GM12878 (cell line): ENCODE data around the gene OGFR.
A peak's percentile ranks its signal among the peaks of the same experiment; 100 is the strongest.

Experiments
- ASH2L ChIP-seq: fragments of 300-600, 200-600 bp; sonication (generic); IDR thresholded peaks from 2 replicates; pipeline ENCODE4 v1.6.1; 2017; ENCODE audit warnings: low read depth, mild to moderate bottlenecking, borderline replicate concordance
- CEBPB ChIP-seq, 2 experiments: fragments of 150-350 bp in 1 of 2; IDR thresholded peaks; 2 replicates each; pipeline ENCODE4 v1.6.1; 2012 to 2014; ENCODE audit warnings: low read depth in 2 of 2, low read length in 2 of 2, borderline replicate concordance in 1 of 2, inconsistent platforms in 1 of 2
- CTCF ChIP-seq, 3 experiments: IDR thresholded peaks in 2 of 3; conservative IDR thresholded peaks in 1 of 3; 2 replicates each; pipeline ENCODE4 v1.5.1; 2011; ENCODE audit warnings: low read depth in 3 of 3, low read length in 3 of 3, mild to moderate bottlenecking in 3 of 3, control low read depth in 2 of 3, moderate library complexity in 2 of 3, inconsistent platforms in 1 of 3, mixed read lengths in 1 of 3; ENCODE audit not compliant: control insufficient read depth in 2 of 3, insufficient read depth in 1 of 3; ENCODE audit errors: extremely low read depth in 1 of 3
- EP300 ChIP-seq, 2 experiments: fragments of 150-350 bp in 1 of 2; IDR thresholded peaks; 2 replicates each; pipeline ENCODE4 v1.6.1; 2011 to 2012; ENCODE audit warnings: low read depth in 2 of 2, low read length in 2 of 2, borderline replicate concordance in 1 of 2, improper control_type of control experiment in 1 of 2, inconsistent platforms in 1 of 2; ENCODE audit not compliant: control insufficient read depth in 1 of 2
- FOS ChIP-seq: IDR thresholded peaks from 3 replicates; pipeline ENCODE4 v1.6.1; 2011; ENCODE audit warnings: borderline replicate concordance; ENCODE audit not compliant: insufficient read length; ENCODE audit errors: extremely low read depth
- FOXM1 ChIP-seq: IDR thresholded peaks from 2 replicates; pipeline ENCODE4 v1.6.1; 2012; ENCODE audit warnings: low read depth, mild to moderate bottlenecking, inconsistent platforms, low read length, moderate library complexity
- PKNOX1 ChIP-seq: fragments of 450-650 bp; IDR thresholded peaks from 2 replicates; pipeline ENCODE4 v1.6.1; 2016; ENCODE audit warnings: mild to moderate bottlenecking
- RAD21 ChIP-seq: IDR thresholded peaks from 2 replicates; pipeline ENCODE4 v1.6.1; 2011; ENCODE audit warnings: mild to moderate bottlenecking, low read depth, low read length, moderate library complexity; ENCODE audit not compliant: insufficient read depth
- REST ChIP-seq: IDR thresholded peaks from 2 replicates; pipeline ENCODE4 v1.6.1; 2012; ENCODE audit warnings: mild to moderate bottlenecking, low read depth, low read length
- RFX5 ChIP-seq: IDR thresholded peaks from 2 replicates; pipeline ENCODE4 v1.6.1; 2011; ENCODE audit warnings: low read depth, low read length, improper control_type of control experiment
- SPI1 ChIP-seq: IDR thresholded peaks from 2 replicates; pipeline ENCODE4 v1.6.1; 2011; ENCODE audit warnings: low read depth, mild to moderate bottlenecking, low read length, moderate library complexity, borderline replicate concordance; ENCODE audit not compliant: insufficient read depth
- TARDBP ChIP-seq: IDR thresholded peaks from 2 replicates; pipeline ENCODE4 v1.6.1; 2016; ENCODE audit warnings: borderline replicate concordance

- peak; percentile 90 to 96 (median 96) for TF ChIP-seq CTCF (IDR thresholded peaks at IDR 0.05 in 2 of 3, conservative IDR thresholded peaks at IDR 0.05 in 1 of 3; ENCODE audit: control insufficient read depth in 2 of 3, extremely low read depth in 1 of 3, insufficient read depth in 1 of 3, low read depth in 3 of 3, low read length in 3 of 3)
- TF ChIP-seq RFX5, result no peak
- no peak for TF ChIP-seq SPI1
- TF ChIP-seq EP300 (IDR thresholded peaks at IDR 0.05; ENCODE audit: borderline replicate concordance in 1 of 2, control insufficient read depth in 1 of 2, low read depth in 2 of 2, low read length in 2 of 2), result no peak
- TF ChIP-seq REST, result no peak
- peak; percentile 95 for TF ChIP-seq RAD21
- no peak for TF ChIP-seq TARDBP
- no peak for TF ChIP-seq CEBPB (IDR thresholded peaks at IDR 0.05; ENCODE audit: borderline replicate concordance in 1 of 2, low read depth in 2 of 2, low read length in 2 of 2)
- no peak for TF ChIP-seq FOS
- no peak for TF ChIP-seq FOXM1
- no peak for TF ChIP-seq PKNOX1
- no peak for TF ChIP-seq ASH2L
Measured at GRCh38 chr20:62791301-62792181, 13.1 kb upstream of the OGFR start.
